Measurements from ENCODE around the gene APOC3.
A peak's percentile ranks its signal among the peaks of the same experiment; 100 is the strongest.
"Not testable (repeated sequence)": the region's sequence is repeated elsewhere in the genome, so short reads cannot be mapped to it uniquely, and the experiment has no call there.

APOC3 gene

GRCh38 chr11:116829525-116830183 is at the start of gene APOC3:
Gene APOC3 (plus strand): TSS chr11:116829907. CDS start chr11:116830583, 676 bp downstream.
- no peak for DNase-seq

DNA sequence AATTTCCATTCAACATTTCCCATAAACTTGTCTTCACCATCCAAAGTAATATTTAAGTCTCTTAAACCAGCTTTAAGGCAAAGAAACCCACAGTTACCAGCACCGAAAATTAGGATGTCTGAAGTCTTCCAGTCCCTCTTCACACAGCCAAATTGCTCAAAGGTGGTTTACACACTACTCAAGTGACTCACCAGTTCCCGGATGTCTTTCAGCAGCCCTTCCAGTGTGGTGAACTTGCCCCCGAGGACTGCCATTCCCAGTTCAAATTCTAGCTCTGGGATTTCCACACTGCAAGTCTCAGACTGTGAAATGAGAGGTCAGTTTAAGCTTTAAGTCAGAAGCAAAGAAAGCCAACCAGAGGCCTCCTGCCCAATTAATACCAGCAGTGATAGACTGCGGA is 47.0 kb upstream of the APOC3 start:
- DNase-seq: no peak

DNA sequence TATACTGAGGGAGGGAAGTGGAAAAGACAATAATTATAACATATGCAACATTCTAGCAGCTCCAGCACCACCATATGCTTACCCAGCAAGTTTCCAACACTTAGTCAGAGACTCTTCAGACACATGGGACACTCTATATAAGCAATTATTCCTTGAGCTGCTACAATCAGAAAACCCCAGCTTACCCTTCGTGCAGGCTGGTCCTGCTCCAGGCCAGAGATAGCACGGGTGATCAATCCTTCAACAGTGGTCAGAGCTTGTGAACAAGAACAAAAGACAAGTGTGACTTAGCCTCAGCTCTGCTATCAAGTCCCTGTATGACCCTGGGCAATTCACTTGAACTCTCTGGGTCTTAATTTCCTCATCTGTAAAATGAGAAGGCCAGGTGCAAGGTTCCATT is 43.4 kb upstream of the APOC3 start:
- DNase-seq: no peak

DNA sequence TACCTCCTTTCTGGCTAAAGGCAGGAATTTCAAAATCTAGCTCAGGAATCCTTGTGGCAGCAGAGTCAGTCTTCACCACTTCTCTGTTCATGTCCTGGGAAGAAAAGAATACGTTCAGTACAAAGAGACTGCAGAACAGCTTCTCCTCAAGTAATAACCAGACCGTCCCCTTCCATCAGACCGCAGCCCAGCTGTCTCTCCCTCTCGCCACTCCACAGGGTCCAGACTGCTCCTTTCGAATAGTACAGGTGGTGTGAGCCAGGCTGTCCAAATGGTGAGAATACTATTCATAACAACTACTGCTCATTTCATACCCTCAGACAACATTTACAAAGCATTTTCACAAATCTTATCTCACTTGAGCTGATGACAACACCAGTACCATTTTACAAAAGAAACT is 42.7 kb upstream of the APOC3 start:
- DNase-seq: no peak

DNA sequence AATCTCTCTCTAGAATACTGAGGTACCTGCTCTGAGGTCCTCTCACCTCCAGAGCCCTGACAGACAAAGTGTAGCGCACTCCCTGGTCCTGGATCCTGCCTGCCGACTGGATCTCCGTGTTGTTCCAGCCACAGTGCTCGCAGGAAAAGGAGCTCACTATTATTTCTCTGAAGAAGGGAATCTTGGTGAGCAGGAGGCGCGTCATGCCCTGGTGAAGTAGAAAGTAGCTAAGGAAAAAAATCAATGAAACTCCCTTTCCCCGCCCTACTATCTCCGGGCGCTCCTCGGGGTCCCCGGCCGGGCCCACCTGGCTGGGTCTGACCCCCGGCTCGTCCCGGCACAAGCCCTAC is 42.3 kb upstream of the APOC3 start:
- DNase-seq: no peak

- DNase-seq: peak; percentile 20
These were observed 41.8 kb upstream of the APOC3 start, which contains the start of gene ZPR1 for GRCh38 chr11:116787786-116788486. Gene ZPR1 (minus strand): TSS chr11:116788023. CDS start chr11:116787990, 33 bp downstream.

DNA sequence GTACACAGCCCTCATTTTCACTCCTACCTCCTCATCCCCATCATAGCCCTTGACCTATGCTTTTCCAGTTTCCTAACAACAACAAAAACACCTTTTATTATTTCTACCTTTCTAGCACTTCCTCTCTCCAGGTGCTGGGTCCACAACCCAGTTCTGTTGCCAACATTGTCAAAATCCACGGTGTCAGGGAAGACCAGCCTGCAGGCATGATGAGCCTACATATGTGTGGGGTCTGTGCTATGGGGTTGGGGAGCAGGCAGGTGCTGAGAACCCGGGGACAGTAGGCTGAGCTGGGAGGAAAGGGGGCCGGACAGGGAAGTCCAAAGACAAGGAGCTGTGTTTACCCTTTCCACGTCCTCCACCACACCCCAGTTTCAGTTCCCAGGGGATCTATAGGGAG is 41.2 kb upstream of the APOC3 start:
- no peak for DNase-seq

DNA sequence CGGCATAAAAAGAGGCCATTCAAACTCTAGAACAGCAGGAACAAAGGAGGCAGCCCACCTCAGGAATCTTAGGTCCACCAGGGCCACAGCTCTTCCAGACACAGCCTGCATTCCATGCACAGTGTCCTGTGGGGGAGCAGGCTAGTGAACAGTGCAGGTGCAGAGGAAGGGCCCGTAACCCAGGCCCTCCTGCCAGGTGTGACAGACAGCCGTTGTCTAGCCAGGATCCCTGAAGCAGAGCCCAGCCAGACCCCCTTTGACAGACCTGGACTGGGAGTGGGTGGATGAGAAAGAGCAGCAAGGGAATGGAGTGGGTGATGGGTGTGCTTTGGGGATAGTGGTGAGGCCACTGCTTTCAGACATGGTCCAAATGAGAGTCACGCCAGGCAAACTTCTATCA is 40.7 kb upstream of the APOC3 start:
- DNase-seq: no peak

- DNase-seq: no peak
These were observed 39.3 kb upstream of the APOC3 start for GRCh38 chr11:116790167-116791001.

- DNase-seq: peak; percentile 3
These were observed 38.5 kb upstream of the APOC3 start for GRCh38 chr11:116791002-116791812.

GRCh38 chr11:116791813-116792143 is 37.9 kb upstream of the APOC3 start, which contains the start of gene APOA5:
Gene APOA5 (minus strand): TSS chr11:116791879. CDS start chr11:116791860, 19 bp downstream.
- no peak for DNase-seq

DNA sequence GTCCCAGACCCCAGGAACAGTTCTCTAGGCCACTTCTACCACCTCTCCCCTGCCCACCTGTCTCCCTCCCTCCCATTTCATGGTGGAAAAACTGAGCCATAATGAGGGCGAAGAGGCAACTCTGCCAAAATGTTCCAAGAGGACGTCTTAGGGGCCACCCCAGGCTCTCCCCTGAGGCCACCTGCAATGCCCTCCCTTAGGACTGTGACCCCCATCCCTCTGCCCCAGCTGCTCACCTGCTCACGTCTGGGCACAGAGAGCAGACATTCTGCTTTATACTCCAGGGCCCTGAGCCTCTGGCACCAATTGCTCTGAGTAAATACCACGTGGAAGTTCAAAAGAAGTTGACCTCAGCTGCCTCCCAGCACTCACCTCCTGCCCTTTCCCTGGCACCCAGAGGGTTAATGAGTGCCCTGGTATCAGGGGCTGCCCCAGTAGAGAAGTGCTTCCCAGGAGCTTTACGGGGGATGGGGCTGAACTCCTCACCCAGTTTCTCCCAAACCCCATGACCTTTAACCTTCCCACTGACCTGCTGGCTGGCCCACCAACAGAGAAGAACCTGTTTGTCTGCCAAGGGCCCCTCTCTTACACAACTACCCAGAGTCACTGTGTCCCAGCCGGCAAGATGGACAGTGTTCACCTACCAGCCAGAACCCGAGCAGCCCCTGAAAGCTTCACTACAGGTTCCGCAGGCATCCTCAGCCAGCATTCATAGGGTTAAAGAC is 37.4 kb upstream of the APOC3 start:
- DNase-seq: no peak

- no peak for DNase-seq
These were observed 36.6 kb upstream of the APOC3 start for GRCh38 chr11:116792869-116793771.

DNA sequence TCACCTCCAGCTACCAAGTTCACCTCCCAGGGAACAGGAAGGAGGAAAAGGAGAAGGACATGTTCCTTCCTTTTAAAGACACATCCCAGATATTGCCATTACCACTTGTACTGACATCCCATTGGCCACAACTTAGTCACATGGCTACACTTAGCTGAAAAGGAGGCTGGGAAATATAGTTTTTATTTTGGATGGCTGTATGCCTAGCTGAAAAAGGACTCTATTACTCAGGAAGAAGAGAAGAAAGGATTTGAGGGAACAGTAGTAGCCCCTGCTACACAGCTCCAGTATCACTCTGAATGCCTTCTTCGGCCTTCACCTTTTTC is 36.0 kb upstream of the APOC3 start:
- DNase-seq: no peak

- DNase-seq: no peak
These were observed 34.9 kb upstream of the APOC3 start for GRCh38 chr11:116794851-116795250.

DNA sequence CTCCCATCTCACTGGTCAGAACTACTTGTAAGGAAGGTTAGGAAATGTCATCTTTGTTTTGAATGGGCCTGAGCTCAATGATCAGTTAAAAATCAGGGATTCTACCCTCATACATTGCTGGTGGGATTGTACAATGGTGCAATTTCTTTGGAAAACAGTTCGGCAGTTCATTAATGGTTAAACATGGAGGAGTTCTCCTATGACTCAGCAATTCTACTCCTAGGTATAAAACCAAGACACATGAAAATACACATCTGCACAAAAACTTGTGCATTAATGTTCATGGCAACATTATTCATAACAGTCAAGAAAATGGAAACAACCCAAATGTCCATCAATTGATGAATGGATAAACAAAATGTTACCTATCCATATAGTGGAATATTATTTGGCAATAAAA is 33.2 kb upstream of the APOC3 start:
- DNase-seq: no peak

- no peak for DNase-seq
These were observed 31.9 kb upstream of the APOC3 start for GRCh38 chr11:116797816-116798215.

DNA sequence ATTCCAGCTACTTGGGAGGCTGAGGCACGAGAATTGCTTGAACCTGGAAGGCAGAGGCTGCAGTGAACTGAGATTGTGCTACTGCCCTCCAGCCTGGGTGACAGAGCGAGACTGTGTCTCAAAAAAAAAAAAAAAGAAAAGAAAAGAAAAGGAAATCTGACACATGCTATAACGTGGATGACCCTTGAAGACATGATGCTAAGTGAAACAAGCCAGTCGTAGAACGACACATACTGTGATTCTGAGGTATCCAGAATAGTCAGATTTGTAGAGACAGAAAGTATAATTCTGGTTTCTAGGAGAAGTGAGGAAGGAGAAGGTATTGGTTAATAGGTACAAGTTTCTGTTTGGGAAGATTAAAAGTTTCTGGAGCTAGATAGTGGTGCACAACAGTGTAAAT is 31.3 kb upstream of the APOC3 start:
- no peak for DNase-seq

GRCh38 chr11:116800610-116801009 is 29.1 kb upstream of the APOC3 start:
- DNase-seq: no peak

- DNase-seq: not testable (repeated sequence)
These were observed 28.0 kb upstream of the APOC3 start for GRCh38 chr11:116801662-116802061.

DNA sequence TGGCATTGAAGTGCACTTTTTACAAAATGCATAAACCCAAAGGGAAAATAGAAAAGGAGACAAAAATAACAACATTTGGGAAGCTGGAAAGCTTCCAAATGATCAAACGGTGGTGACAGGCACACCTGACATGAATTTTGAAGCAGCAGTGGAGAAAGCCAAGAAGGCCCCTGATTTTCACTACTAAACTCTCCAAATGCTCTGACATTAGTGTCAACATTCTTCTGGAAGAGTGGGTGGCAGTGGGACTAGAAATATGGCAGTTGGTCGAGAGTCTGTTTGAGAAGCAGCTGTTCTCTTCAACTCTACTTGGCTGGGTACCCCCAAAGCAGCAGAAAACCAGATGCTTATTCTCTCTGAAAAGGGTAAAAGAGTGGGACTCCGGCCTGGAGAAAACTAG is 25.7 kb upstream of the APOC3 start:
- DNase-seq: no peak

Measured in NCI-H187 treated with DMSO at 0.1 percent for 48 hours (cell line).